Activated CD4-positive, alpha-beta T cell treated with anti-CD3 and anti-CD28 coated beads, Interleukin-2, amount 50 U/mL, for 4 hours (primary cell): ENCODE results near the gene PHC2.

Source experiments
- DNase-seq, 2 experiments: peaks; one replicate each; pipeline ENCODE4 v3.0.0-alpha.2; 2020

PHC2 gene

GRCh38 chr1:33445108-33445507 is 14.2 kb upstream of the PHC2 start:
- no peak for DNase-seq

- DNase-seq: no peak
These were observed 12.8 kb upstream of the PHC2 start for GRCh38 chr1:33443705-33444180.

GRCh38 chr1:33443080-33443704 is 12.3 kb upstream of the PHC2 start:
- no peak for DNase-seq

GRCh38 chr1:33442141-33442540 is 11.2 kb upstream of the PHC2 start:
- no peak for DNase-seq

- DNase-seq: no peak
These were observed 10.3 kb upstream of the PHC2 start for GRCh38 chr1:33441088-33441745.

- DNase-seq: no peak
These were observed 8.8 kb upstream of the PHC2 start for GRCh38 chr1:33439662-33440061.

- DNase-seq: no peak
These were observed 7.7 kb upstream of the PHC2 start for GRCh38 chr1:33438364-33439160.

- DNase-seq: no peak
These were observed 5.8 kb upstream of the PHC2 start for GRCh38 chr1:33436557-33437285.

- DNase-seq: no peak
These were observed 4.4 kb upstream of the PHC2 start for GRCh38 chr1:33435096-33435820.

GRCh38 chr1:33434363-33434750 is 3.5 kb upstream of the PHC2 start:
- DNase-seq: no peak

GRCh38 chr1:33433509-33434362 is 2.8 kb upstream of the PHC2 start:
- DNase-seq: no peak

- no peak for DNase-seq
These were observed 821 bp downstream of the PHC2 start for GRCh38 chr1:33429856-33430691.

GRCh38 chr1:33429332-33429731 is 1.6 kb downstream of the PHC2 start:
- DNase-seq: no peak

- no peak for DNase-seq
These were observed 2.2 kb downstream of the PHC2 start for GRCh38 chr1:33428661-33429060.

GRCh38 chr1:33426916-33427315 is 4.0 kb downstream of the PHC2 start:
- DNase-seq: no peak

GRCh38 chr1:33425900-33426299 is 5.0 kb downstream of the PHC2 start:
- DNase-seq: no peak

GRCh38 chr1:33424610-33425009 is 6.3 kb downstream of the PHC2 start:
- no peak for DNase-seq

GRCh38 chr1:33424205-33424604 is 6.7 kb downstream of the PHC2 start:
- no peak for DNase-seq

GRCh38 chr1:33420870-33421775 is 9.8 kb downstream of the PHC2 start:
- DNase-seq: no peak

GRCh38 chr1:33418811-33419210 is 12.1 kb downstream of the PHC2 start:
- no peak for DNase-seq
